ENCODE results near the gene TP53INP2. TPM values are rescaled to one million over a fixed set of nuclear protein-coding genes. Genes with fewer than 3 reads are reported as not detected.
A peak's percentile ranks its signal among the peaks of the same experiment; 100 is the strongest.
"Not testable (repeated sequence)": the region's sequence is repeated elsewhere in the genome, so short reads cannot be mapped to it uniquely, and the experiment has no call there.

TP53INP2 gene
- polyA plus RNA-seq, 1 of the 3 experiments (the other 2 are of a cell fraction): 6.4 TPM

GRCh38 chr20:34704177-34705007, at the start of gene TP53INP2 (continued):
- TF ChIP-seq REST (IDR thresholded peaks at IDR 0.05; ENCODE audit: low read depth, low read length) (no peak), RCOR1 (IDR thresholded peaks at IDR 0.05; ENCODE audit: low read length) (no peak)

- H3K79me2 ChIP-seq (ENCODE audit: insufficient read depth); H3K4me2 ChIP-seq; H3K9me3 ChIP-seq; H3F3A ChIP-seq (replicated peaks; ENCODE audit: insufficient read depth); H3K9ac ChIP-seq; H3K4me3 ChIP-seq (ENCODE audit: low read depth in 2 of 2, low read length in 1 of 2); H3K36me3 ChIP-seq (replicated peaks in 1 of 2; ENCODE audit: control insufficient read depth in 1 of 2, insufficient read depth in 2 of 2, low read length in 1 of 2); POLR2A ChIA-PET; CTCF ChIA-PET; H3K9me2 ChIP-seq; H3K27ac ChIP-seq (ENCODE audit: low read depth in 2 of 2, low read length in 1 of 2); H3K27me3 ChIP-seq (ENCODE audit: insufficient read depth); H2AFZ ChIP-seq (ENCODE audit: low read depth); DNase-seq; H3K4me1 ChIP-seq (ENCODE audit: control insufficient read depth in 1 of 2, insufficient read depth in 2 of 2, low read depth in 1 of 2, low read length in 1 of 2): not testable (repeated sequence)
- H4K20me1 ChIP-seq (ENCODE audit: insufficient read depth): peaks cover 24% of the 10 kb centered on the region
- no CpG with 5 or more reads among the region's 31 CpGs for WGBS (ENCODE audit: low lambda C conversion rate)
These were observed 45.5 kb upstream of the TP53INP2 start for GRCh38 chr20:34658654-34659053.

GRCh38 chr20:34661811-34662210, 42.3 kb upstream of the TP53INP2 start:
- POLR2A ChIA-PET; H3K79me2 ChIP-seq (ENCODE audit: insufficient read depth); H3K4me1 ChIP-seq (ENCODE audit: control insufficient read depth in 1 of 2, insufficient read depth in 2 of 2, low read depth in 1 of 2, low read length in 1 of 2); H2AFZ ChIP-seq (ENCODE audit: low read depth); H3K27ac ChIP-seq (ENCODE audit: low read depth in 2 of 2, low read length in 1 of 2); H3K4me2 ChIP-seq; H3K36me3 ChIP-seq (replicated peaks in 1 of 2; ENCODE audit: control insufficient read depth in 1 of 2, insufficient read depth in 2 of 2, low read length in 1 of 2); H3K9ac ChIP-seq; H3K9me3 ChIP-seq; H3K9me2 ChIP-seq; DNase-seq; H3K4me3 ChIP-seq (ENCODE audit: low read depth in 2 of 2, low read length in 1 of 2); H3K27me3 ChIP-seq (ENCODE audit: insufficient read depth); CTCF ChIA-PET; H3F3A ChIP-seq (replicated peaks; ENCODE audit: insufficient read depth): not testable (repeated sequence)
- H4K20me1 ChIP-seq (ENCODE audit: insufficient read depth): peaks cover 28% of the 10 kb centered on the region
- TF ChIP-seq TEAD4 (IDR thresholded peaks at IDR 0.05; ENCODE audit: borderline replicate concordance, insufficient read depth) (peak; percentile 73; the same call in 1 of the 2 replicates), EP300 (IDR thresholded peaks at IDR 0.05; ENCODE audit: borderline replicate concordance in 1 of 2, low read depth in 1 of 2, low read length in 1 of 2) (peak in 1 of 2 experiments; percentile 37; a peak in 1 of 4 replicates), PBX3 (IDR thresholded peaks at IDR 0.05) (peak; percentile 85), JUND (IDR thresholded peaks at IDR 0.05) (peak; percentile 73), FOSL2 (IDR thresholded peaks at IDR 0.05; ENCODE audit: borderline replicate concordance, low read depth) (peak; percentile 31; the same call in 1 of the 2 replicates), NFIC (IDR thresholded peaks at IDR 0.05; ENCODE audit: borderline replicate concordance) (peak; percentile 39; the same call in 1 of the 2 replicates), TCF12 (IDR thresholded peaks at IDR 0.05) (peak; percentile 76)
- WGBS (ENCODE audit: low lambda C conversion rate): 73% methylated on average over 5 of the region's 5 CpGs
